NAMALWA (cell line): Measurements from ENCODE around the gene PCDH9.

Experiments used
- DNase-seq: peaks from one replicate; pipeline ENCODE4 v3.0.0-alpha.2; 2015; ENCODE audit warnings: low spot score

Gene PCDH9

GRCh38 chr13:66974174-66974573, 256.0 kb downstream of the PCDH9 start:
- no peak for DNase-seq

GRCh38 chr13:66972659-66973058, 257.5 kb downstream of the PCDH9 start:
- no peak for DNase-seq

- no peak for DNase-seq
These were observed 259.1 kb downstream of the PCDH9 start for GRCh38 chr13:66971004-66971403.

- DNase-seq: no peak
These were observed 260.8 kb downstream of the PCDH9 start for GRCh38 chr13:66969291-66969690.

GRCh38 chr13:66967811-66968597, 262.1 kb downstream of the PCDH9 start:
- DNase-seq: no peak

- no peak for DNase-seq
These were observed 265.0 kb downstream of the PCDH9 start for GRCh38 chr13:66965181-66965580.

GRCh38 chr13:66962953-66963352, 267.2 kb downstream of the PCDH9 start:
- no peak for DNase-seq

GRCh38 chr13:66958611-66959010, 271.5 kb downstream of the PCDH9 start:
- no peak for DNase-seq

- DNase-seq: no peak
These were observed 277.6 kb downstream of the PCDH9 start for GRCh38 chr13:66952507-66952906.

- no peak for DNase-seq
These were observed 278.7 kb downstream of the PCDH9 start for GRCh38 chr13:66951426-66951825.

- DNase-seq: no peak
These were observed 279.5 kb downstream of the PCDH9 start for GRCh38 chr13:66950666-66951065.

- no peak for DNase-seq
These were observed 281.2 kb downstream of the PCDH9 start for GRCh38 chr13:66948910-66949309.

GRCh38 chr13:66943530-66943929, 286.6 kb downstream of the PCDH9 start:
- no peak for DNase-seq

GRCh38 chr13:66940113-66940512, 290.0 kb downstream of the PCDH9 start:
- no peak for DNase-seq

GRCh38 chr13:66937423-66937822, 292.7 kb downstream of the PCDH9 start:
- no peak for DNase-seq

GRCh38 chr13:66933994-66934393, 296.1 kb downstream of the PCDH9 start:
- no peak for DNase-seq

- no peak for DNase-seq
These were observed 296.6 kb downstream of the PCDH9 start for GRCh38 chr13:66933527-66933926.

- DNase-seq: no peak
These were observed 302.6 kb downstream of the PCDH9 start for GRCh38 chr13:66927562-66927961.

- no peak for DNase-seq
These were observed 303.1 kb downstream of the PCDH9 start for GRCh38 chr13:66926851-66927524.

- DNase-seq: no peak
These were observed 303.8 kb downstream of the PCDH9 start for GRCh38 chr13:66926200-66926850.

- DNase-seq: no peak
These were observed 307.7 kb downstream of the PCDH9 start for GRCh38 chr13:66922444-66922843.

- DNase-seq: no peak
These were observed 308.7 kb downstream of the PCDH9 start for GRCh38 chr13:66921437-66921836.

GRCh38 chr13:66915596-66916185, 314.4 kb downstream of the PCDH9 start:
- no peak for DNase-seq
